HG03095 (cell line): Measurements from ENCODE around the gene CENPM.

ENCODE experiments used
- ATAC-seq: cut with Tn5 transposase; IDR thresholded peaks from one replicate; pipeline ENCODE4 v1.9.1; 2021; ENCODE audit warnings: moderate library complexity; ENCODE audit not compliant: unreplicated experiment

The CENPM gene

GRCh38 chr22:41946629-41947423 is at the start of gene CENPM:
Gene CENPM, minus strand, starts transcription at chr22:41947152. Its CDS starts 76 bp downstream, at chr22:41947076.
- ATAC-seq, result peak; percentile 65

- ATAC-seq, result no peak
Observed at GRCh38 chr22:41995211-41995610, 48.3 kb upstream of the CENPM start.

GRCh38 chr22:41992496-41992895 is 45.5 kb upstream of the CENPM start:
- no peak for ATAC-seq

GRCh38 chr22:41991111-41991510 is 44.2 kb upstream of the CENPM start:
- ATAC-seq, result no peak

GRCh38 chr22:41989246-41989645 is 42.3 kb upstream of the CENPM start:
- ATAC-seq, result no peak

- no peak for ATAC-seq
Observed at GRCh38 chr22:41987276-41987675, 40.3 kb upstream of the CENPM start.

GRCh38 chr22:41983513-41984405 is 36.8 kb upstream of the CENPM start:
- no peak for ATAC-seq

- ATAC-seq, result no peak
Observed at GRCh38 chr22:41982865-41983264, 35.9 kb upstream of the CENPM start.

- ATAC-seq, result no peak
Observed at GRCh38 chr22:41979423-41980250, 32.7 kb upstream of the CENPM start.

- no peak for ATAC-seq
Observed at GRCh38 chr22:41978732-41979131, 31.8 kb upstream of the CENPM start.

GRCh38 chr22:41976961-41977566 is 30.1 kb upstream of the CENPM start:
- ATAC-seq, result no peak

GRCh38 chr22:41976070-41976901 is 29.3 kb upstream of the CENPM start:
- no peak for ATAC-seq

- ATAC-seq, result no peak
Observed at GRCh38 chr22:41975299-41976069, 28.5 kb upstream of the CENPM start.

GRCh38 chr22:41974691-41975290 is 27.8 kb upstream of the CENPM start:
- no peak for ATAC-seq

GRCh38 chr22:41971431-41971830 is 24.5 kb upstream of the CENPM start:
- no peak for ATAC-seq

GRCh38 chr22:41970601-41971000 is 23.6 kb upstream of the CENPM start:
- no peak for ATAC-seq

GRCh38 chr22:41969110-41969646 is 22.2 kb upstream of the CENPM start, which contains the start of gene SEPTIN3:
Gene SEPTIN3, plus strand, starts transcription at chr22:41969443. Its CDS starts 2,050 bp downstream, at chr22:41971493.
- ATAC-seq, result no peak

- no peak for ATAC-seq
Observed at GRCh38 chr22:41968601-41969000, 21.6 kb upstream of the CENPM start.
